ENCODE results near the gene ARHGAP22.
"Not testable (repeated sequence)": the region's sequence is repeated elsewhere in the genome, so short reads cannot be mapped to it uniquely, and the experiment has no call there.

The ARHGAP22 gene

GRCh38 chr10:48645600-48645999 lies 40.7 kb upstream of the ARHGAP22 start:
- no peak overlapping the region for H3K9ac ChIP-seq (ENCODE audit: low read depth in 1 of 2, low read length in 2 of 2)
- H3K27me3 ChIP-seq (ENCODE audit: control insufficient read depth in 2 of 2, insufficient read depth in 2 of 2, low read length in 2 of 2) = no peaks in the 10 kb centered on the region
- H3K4me1 ChIP-seq (ENCODE audit: control insufficient read depth in 2 of 2, insufficient read depth in 2 of 2, low read length in 2 of 2) = no peaks in the 10 kb centered on the region
- H3K27ac ChIP-seq (ENCODE audit: low read depth in 2 of 2, low read length in 2 of 2) = no peak overlapping the region
- H3K9me3 ChIP-seq (ENCODE audit: control insufficient read depth in 2 of 2, low read length in 2 of 2) = peaks cover 0 to 3% of the 10 kb centered on the region in 2 donors
- no peaks in the 10 kb centered on the region for H3K36me3 ChIP-seq (ENCODE audit: control insufficient read depth in 2 of 2, insufficient read depth in 2 of 2, low read length in 2 of 2)
- H3K4me3 ChIP-seq (ENCODE audit: low read length in 2 of 2) = no peak overlapping the region

GRCh38 chr10:48641099-48641690 lies 36.3 kb upstream of the ARHGAP22 start:
- not testable (repeated sequence) for H3K27ac ChIP-seq (ENCODE audit: low read depth in 2 of 2, low read length in 2 of 2); H3K27me3 ChIP-seq (ENCODE audit: control insufficient read depth in 2 of 2, insufficient read depth in 2 of 2, low read length in 2 of 2); H3K4me1 ChIP-seq (ENCODE audit: control insufficient read depth in 2 of 2, insufficient read depth in 2 of 2, low read length in 2 of 2); H3K9me3 ChIP-seq (ENCODE audit: control insufficient read depth in 2 of 2, low read length in 2 of 2); H3K4me3 ChIP-seq (ENCODE audit: low read length in 2 of 2); H3K36me3 ChIP-seq (ENCODE audit: control insufficient read depth in 2 of 2, insufficient read depth in 2 of 2, low read length in 2 of 2); H3K9ac ChIP-seq (ENCODE audit: low read depth in 1 of 2, low read length in 2 of 2)

DNA sequence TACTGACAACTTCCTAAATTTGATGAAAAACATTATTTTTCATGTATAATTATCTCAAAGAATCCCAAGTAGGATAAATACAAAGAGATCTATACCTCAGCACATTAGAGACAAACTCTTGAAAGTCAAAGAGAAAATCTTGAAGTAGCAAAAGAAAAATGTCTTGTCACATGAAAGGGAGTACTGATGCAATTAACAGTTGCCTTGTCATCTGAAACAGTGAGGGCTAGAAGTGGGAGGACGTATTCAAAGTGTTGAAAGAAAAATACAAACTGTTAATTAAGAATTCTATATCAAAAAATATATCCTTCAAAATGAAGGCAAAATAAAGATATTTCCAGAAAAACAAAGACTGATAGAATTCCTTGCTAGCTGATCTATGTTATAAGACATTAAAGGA lies 35.5 kb upstream of the ARHGAP22 start:
- Histone ChIP-seq H3K9me3 (ENCODE audit: control insufficient read depth in 2 of 2, low read length in 2 of 2) (peaks cover 0 to 4% of the 10 kb centered on the region in 2 donors), H3K27me3 (ENCODE audit: control insufficient read depth in 2 of 2, insufficient read depth in 2 of 2, low read length in 2 of 2) (peaks cover 0 to 7% of the 10 kb centered on the region in 2 donors), H3K27ac (ENCODE audit: low read depth in 2 of 2, low read length in 2 of 2) (no peak overlapping the region), H3K36me3 (ENCODE audit: control insufficient read depth in 2 of 2, insufficient read depth in 2 of 2, low read length in 2 of 2) (no peaks in the 10 kb centered on the region), H3K9ac (ENCODE audit: low read depth in 1 of 2, low read length in 2 of 2) (no peak overlapping the region), H3K4me3 (ENCODE audit: low read length in 2 of 2) (no peak overlapping the region), H3K4me1 (ENCODE audit: control insufficient read depth in 2 of 2, insufficient read depth in 2 of 2, low read length in 2 of 2) (no peaks in the 10 kb centered on the region)

DNA sequence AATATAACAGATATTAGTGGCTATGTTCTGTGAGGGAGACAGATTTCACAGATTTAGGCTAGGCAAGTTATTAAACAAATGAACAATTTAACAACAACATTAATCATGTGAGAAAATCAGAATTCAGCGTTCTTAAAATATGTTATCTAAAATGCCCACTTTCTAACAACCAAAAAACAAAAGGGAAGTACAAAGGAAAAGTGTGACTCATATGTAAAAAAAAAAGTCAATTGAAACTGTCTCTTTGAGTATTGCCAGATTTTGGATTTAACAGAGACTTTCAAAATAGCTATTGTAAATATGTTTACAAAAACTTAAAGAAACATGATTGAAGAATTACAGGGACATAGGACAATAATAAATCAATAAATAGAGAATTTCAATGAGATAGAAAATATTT lies 34.8 kb upstream of the ARHGAP22 start:
- Histone ChIP-seq H3K27ac (ENCODE audit: low read depth in 2 of 2, low read length in 2 of 2) (no peak overlapping the region), H3K36me3 (ENCODE audit: control insufficient read depth in 2 of 2, insufficient read depth in 2 of 2, low read length in 2 of 2) (no peaks in the 10 kb centered on the region), H3K4me1 (ENCODE audit: control insufficient read depth in 2 of 2, insufficient read depth in 2 of 2, low read length in 2 of 2) (peaks cover 0 to 2% of the 10 kb centered on the region in 2 donors), H3K9me3 (ENCODE audit: control insufficient read depth in 2 of 2, low read length in 2 of 2) (peaks cover 0 to 4% of the 10 kb centered on the region in 2 donors), H3K9ac (ENCODE audit: low read depth in 1 of 2, low read length in 2 of 2) (no peak overlapping the region), H3K27me3 (ENCODE audit: control insufficient read depth in 2 of 2, insufficient read depth in 2 of 2, low read length in 2 of 2) (peaks cover 0 to 7% of the 10 kb centered on the region in 2 donors), H3K4me3 (ENCODE audit: low read length in 2 of 2) (no peak overlapping the region)

DNA sequence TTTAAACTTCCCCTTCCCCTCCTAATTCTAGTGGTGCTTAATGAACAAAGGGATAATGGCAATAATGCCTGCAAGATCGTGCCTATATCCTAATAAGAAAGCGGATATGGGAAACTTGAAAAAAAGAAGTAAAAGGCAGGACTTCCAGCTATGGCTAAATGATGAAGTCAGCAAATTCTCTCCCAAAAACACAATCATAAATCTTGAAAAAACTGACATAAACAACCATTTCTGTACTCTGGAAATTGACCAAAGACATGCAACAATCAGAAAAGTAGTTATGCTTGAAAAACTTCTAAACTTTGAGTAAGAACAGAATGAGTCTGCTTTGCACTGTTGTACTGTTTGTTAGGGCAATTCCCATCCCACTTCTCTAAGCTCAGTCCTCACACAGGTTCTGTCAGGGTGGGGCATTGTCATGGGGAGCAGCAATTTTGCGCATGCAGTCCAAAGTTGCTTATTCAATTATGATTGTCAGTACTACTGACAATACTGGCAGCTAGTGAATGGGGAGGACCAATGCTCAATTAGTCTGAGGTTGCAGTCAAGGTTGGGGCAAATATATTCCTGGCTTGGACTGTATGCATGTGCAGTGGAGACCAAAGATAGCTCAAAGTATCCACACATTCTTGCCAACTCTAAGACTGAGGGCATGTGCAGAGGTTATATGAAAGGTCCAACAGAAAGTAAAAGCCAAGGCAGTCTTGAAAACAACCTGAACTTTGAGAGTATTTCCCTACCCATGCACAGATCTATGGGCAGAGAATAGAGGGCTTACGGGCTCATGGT lies 34.1 kb upstream of the ARHGAP22 start:
- peaks cover 0 to 7% of the 10 kb centered on the region in 2 donors for H3K27me3 ChIP-seq (ENCODE audit: control insufficient read depth in 2 of 2, insufficient read depth in 2 of 2, low read length in 2 of 2)
- H3K9ac ChIP-seq (ENCODE audit: low read depth in 1 of 2, low read length in 2 of 2) = no peak overlapping the region
- H3K27ac ChIP-seq (ENCODE audit: low read depth in 2 of 2, low read length in 2 of 2) = no peak overlapping the region
- peaks cover 0 to 4% of the 10 kb centered on the region in 2 donors for H3K9me3 ChIP-seq (ENCODE audit: control insufficient read depth in 2 of 2, low read length in 2 of 2)
- no peak overlapping the region for H3K4me3 ChIP-seq (ENCODE audit: low read length in 2 of 2)
- H3K4me1 ChIP-seq (ENCODE audit: control insufficient read depth in 2 of 2, insufficient read depth in 2 of 2, low read length in 2 of 2) = peaks cover 0 to 6% of the 10 kb centered on the region in 2 donors
- no peaks in the 10 kb centered on the region for H3K36me3 ChIP-seq (ENCODE audit: control insufficient read depth in 2 of 2, insufficient read depth in 2 of 2, low read length in 2 of 2)

- no peaks in the 10 kb centered on the region for H3K36me3 ChIP-seq (ENCODE audit: control insufficient read depth in 2 of 2, insufficient read depth in 2 of 2, low read length in 2 of 2)
- no peak overlapping the region for H3K4me3 ChIP-seq (ENCODE audit: low read length in 2 of 2)
- peaks cover 0 to 4% of the 10 kb centered on the region in 2 donors for H3K9me3 ChIP-seq (ENCODE audit: control insufficient read depth in 2 of 2, low read length in 2 of 2)
- peaks cover 3 to 10% of the 10 kb centered on the region in 2 donors for H3K4me1 ChIP-seq (ENCODE audit: control insufficient read depth in 2 of 2, insufficient read depth in 2 of 2, low read length in 2 of 2)
- no peak overlapping the region for H3K9ac ChIP-seq (ENCODE audit: low read depth in 1 of 2, low read length in 2 of 2)
- peaks cover 0 to 7% of the 10 kb centered on the region in 2 donors for H3K27me3 ChIP-seq (ENCODE audit: control insufficient read depth in 2 of 2, insufficient read depth in 2 of 2, low read length in 2 of 2)
- H3K27ac ChIP-seq (ENCODE audit: low read depth in 2 of 2, low read length in 2 of 2) = no peak overlapping the region
These were observed 33.3 kb upstream of the ARHGAP22 start for GRCh38 chr10:48638158-48638557.

GRCh38 chr10:48636901-48637300 lies 32.0 kb upstream of the ARHGAP22 start:
- H3K4me1 ChIP-seq (ENCODE audit: control insufficient read depth in 2 of 2, insufficient read depth in 2 of 2, low read length in 2 of 2) = peaks cover 3 to 10% of the 10 kb centered on the region in 2 donors
- peaks cover 0 to 4% of the 10 kb centered on the region in 2 donors for H3K9me3 ChIP-seq (ENCODE audit: control insufficient read depth in 2 of 2, low read length in 2 of 2)

DNA sequence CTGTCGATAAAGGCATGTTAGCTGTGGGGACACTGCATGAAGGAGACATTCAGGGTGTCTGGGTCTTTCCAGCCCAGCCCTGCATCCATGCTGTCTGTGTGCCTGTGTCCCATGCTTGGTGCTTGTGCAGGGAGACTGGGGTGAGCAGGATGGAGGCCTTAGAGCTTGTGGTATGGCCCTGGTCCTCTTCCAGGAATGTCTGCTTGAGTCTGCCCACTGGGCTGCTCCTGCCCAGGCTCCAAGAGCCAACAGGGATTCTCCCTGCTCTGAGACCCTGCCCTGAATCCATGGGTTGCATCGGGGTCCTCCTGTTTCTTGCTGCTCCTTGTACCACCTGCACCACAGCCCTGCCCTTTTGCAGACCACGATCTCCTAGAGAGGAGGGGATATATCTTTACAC lies 31.4 kb upstream of the ARHGAP22 start:
- Histone ChIP-seq H3K36me3 (ENCODE audit: control insufficient read depth in 2 of 2, insufficient read depth in 2 of 2, low read length in 2 of 2) (no peaks in the 10 kb centered on the region), H3K9ac (ENCODE audit: low read depth in 1 of 2, low read length in 2 of 2) (no peak overlapping the region), H3K27ac (ENCODE audit: low read depth in 2 of 2, low read length in 2 of 2) (no peak overlapping the region), H3K9me3 (ENCODE audit: control insufficient read depth in 2 of 2, low read length in 2 of 2) (peaks cover 0 to 4% of the 10 kb centered on the region in 2 donors), H3K4me1 (ENCODE audit: control insufficient read depth in 2 of 2, insufficient read depth in 2 of 2, low read length in 2 of 2) (peaks cover 3 to 10% of the 10 kb centered on the region in 2 donors), H3K4me3 (ENCODE audit: low read length in 2 of 2) (no peak overlapping the region), H3K27me3 (ENCODE audit: control insufficient read depth in 2 of 2, insufficient read depth in 2 of 2, low read length in 2 of 2) (peaks cover 0 to 7% of the 10 kb centered on the region in 2 donors)

More at GRCh38 chr10:48636901-48637300, 32.0 kb upstream of the ARHGAP22 start:
- no peak overlapping the region for H3K4me3 ChIP-seq (ENCODE audit: low read length in 2 of 2)
- peaks cover 0 to 7% of the 10 kb centered on the region in 2 donors for H3K27me3 ChIP-seq (ENCODE audit: control insufficient read depth in 2 of 2, insufficient read depth in 2 of 2, low read length in 2 of 2)
- no peaks in the 10 kb centered on the region for H3K36me3 ChIP-seq (ENCODE audit: control insufficient read depth in 2 of 2, insufficient read depth in 2 of 2, low read length in 2 of 2)
- H3K9ac ChIP-seq (ENCODE audit: low read depth in 1 of 2, low read length in 2 of 2) = no peak overlapping the region
- no peak overlapping the region for H3K27ac ChIP-seq (ENCODE audit: low read depth in 2 of 2, low read length in 2 of 2)

DNA sequence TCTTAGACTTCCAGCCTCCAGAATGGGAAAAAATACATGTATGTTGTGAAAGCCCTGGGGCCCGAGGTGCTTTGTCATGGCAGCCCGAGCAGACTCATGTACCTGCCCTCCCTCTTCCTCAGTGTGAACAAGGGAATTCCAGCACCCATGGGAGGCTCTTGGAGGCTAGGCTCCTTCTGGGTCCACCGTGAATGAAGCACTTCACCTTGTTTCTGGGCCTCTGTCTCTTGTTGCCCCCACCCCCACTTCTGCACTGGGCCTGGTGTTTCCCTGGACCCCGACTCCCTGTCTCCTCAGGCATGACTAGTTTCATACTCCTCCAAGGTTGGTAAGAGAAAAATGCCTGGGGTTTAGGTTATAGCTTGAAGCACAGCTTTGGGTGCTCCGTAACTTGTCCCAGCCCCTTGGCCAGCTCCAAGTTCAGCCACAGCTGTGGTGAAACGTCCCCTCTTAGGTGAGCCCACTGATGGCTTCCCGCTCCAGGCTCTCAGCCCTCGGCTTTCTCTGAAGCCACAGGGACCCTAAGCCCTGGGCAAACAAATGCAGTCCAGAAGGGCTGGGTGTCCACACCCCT lies 30.2 kb upstream of the ARHGAP22 start:
- H3K4me3 ChIP-seq (ENCODE audit: low read length in 2 of 2) = no peak overlapping the region
- H3K9me3 ChIP-seq (ENCODE audit: control insufficient read depth in 2 of 2, low read length in 2 of 2) = no peaks in the 10 kb centered on the region
- peaks cover 3 to 10% of the 10 kb centered on the region in 2 donors for H3K4me1 ChIP-seq (ENCODE audit: control insufficient read depth in 2 of 2, insufficient read depth in 2 of 2, low read length in 2 of 2)
- H3K27me3 ChIP-seq (ENCODE audit: control insufficient read depth in 2 of 2, insufficient read depth in 2 of 2, low read length in 2 of 2) = peaks cover 0 to 7% of the 10 kb centered on the region in 2 donors
- H3K9ac ChIP-seq (ENCODE audit: low read depth in 1 of 2, low read length in 2 of 2) = no peak overlapping the region
- H3K36me3 ChIP-seq (ENCODE audit: control insufficient read depth in 2 of 2, insufficient read depth in 2 of 2, low read length in 2 of 2) = no peaks in the 10 kb centered on the region
- H3K27ac ChIP-seq (ENCODE audit: low read depth in 2 of 2, low read length in 2 of 2) = no peak overlapping the region
